T-cell (primary cell): ENCODE data around the gene TM4SF5. TPM values are rescaled to one million over a fixed set of nuclear protein-coding genes. Genes with fewer than 3 reads are reported as not detected.
A peak's percentile ranks its signal among the peaks of the same experiment; 100 is the strongest.
"Not testable (repeated sequence)": the region's sequence is repeated elsewhere in the genome, so short reads cannot be mapped to it uniquely, and the experiment has no call there.

Experiments used
- ATAC-seq, 4 experiments: fragments of 200-7000 bp in 3 of 4; fragments of 150-1000 bp in 1 of 4; cut with Tn5 transposase; replicated peaks in 1 of 4; 1 replicate in 3 of 4; 2 replicates in 1 of 4; pipeline ENCODE4 v1.10.0; 2021; ENCODE audit warnings: moderate library complexity in 3 of 4, mild to moderate bottlenecking in 2 of 4, moderate number of reproducible peaks in 1 of 4
- CTCF ChIA-PET, 2 donors: fragments of 300-600 bp; sonication (Branson Sonifier 250); formaldehyde crosslinking; loops; one replicate each; lab custom pipeline; 2022; ENCODE audit warnings: antibody characterized with exemption in 2 of 2; lab: Charles Lee
- POLR2A ChIA-PET, 2 donors: fragments of 300-600 bp; sonication (Branson Sonifier 250); formaldehyde crosslinking; loops; one replicate each; lab custom pipeline; 2022; ENCODE audit warnings: antibody characterized with exemption in 2 of 2; lab: Charles Lee
- DNase-seq, 35 experiments: peaks; one replicate each; pipeline versions ENCODE4 v3.0.0 to v3.0.0-alpha.2; 2013 to 2023
- H3K27ac ChIP-seq: one replicate; pipeline ENCODE4 v1.5.1; 2013; ENCODE audit warnings: low read length
- H3K27me3 ChIP-seq, 2 experiments: replicated peaks in 1 of 2; 1 replicate in 1 of 2; 2 replicates in 1 of 2; pipeline versions ENCODE4 v1.6.1 to v1.7.0; 2013; ENCODE audit warnings: low read length in 1 of 2, mixed read lengths in 1 of 2; ENCODE audit not compliant: control insufficient read depth in 2 of 2, insufficient read depth in 2 of 2; ENCODE audit errors: extremely low read depth in 1 of 2
- H3K36me3 ChIP-seq, 2 donors: 1 replicate in 1 of 2; 2 replicates in 1 of 2; pipeline versions ENCODE4 v1.6.1 to v1.7.0; 2013; ENCODE audit warnings: low read length in 1 of 2; ENCODE audit not compliant: control insufficient read depth in 2 of 2, insufficient read depth in 1 of 2; ENCODE audit errors: extremely low read depth in 1 of 2
- H3K4me1 ChIP-seq, 2 experiments: 1 replicate in 1 of 2; 2 replicates in 1 of 2; pipeline versions ENCODE4 v1.6.1 to v1.7.0; 2013; ENCODE audit warnings: low read length in 2 of 2, mixed read lengths in 1 of 2; ENCODE audit not compliant: insufficient read depth in 2 of 2, control insufficient read depth in 1 of 2; ENCODE audit errors: extremely low read depth in 1 of 2
- H3K4me3 ChIP-seq, 2 donors: 1 replicate in 1 of 2; 2 replicates in 1 of 2; pipeline versions ENCODE4 v1.5.1 to v1.7.0; 2013; ENCODE audit warnings: mild to moderate bottlenecking in 2 of 2, low read length in 1 of 2, moderate library complexity in 1 of 2; ENCODE audit not compliant: control insufficient read depth in 1 of 2; ENCODE audit errors: extremely low read depth in 1 of 2
- H3K9me3 ChIP-seq: 2 replicates; pipeline ENCODE4 v1.7.0; 2013
- H3K27ac Mint-ChIP-seq, 2 donors: one replicate each; pipeline ENCODE4 v1.8.0; 2020 to 2021; ENCODE audit warnings: mild to moderate bottlenecking in 2 of 2, mixed read lengths in 2 of 2
- H3K27me3 Mint-ChIP-seq, 2 donors: one replicate each; pipeline ENCODE4 v1.8.0; 2021 to 2022; ENCODE audit warnings: mixed read lengths in 2 of 2
- H3K36me3 Mint-ChIP-seq: one replicate; pipeline ENCODE4 v1.8.0; 2021; ENCODE audit warnings: mixed read lengths
- H3K4me1 Mint-ChIP-seq, 3 donors: one replicate each; pipeline ENCODE4 v1.8.0; 2020 to 2022; ENCODE audit warnings: mixed read lengths in 3 of 3, mild to moderate bottlenecking in 1 of 3
- H3K4me3 Mint-ChIP-seq, 3 donors: one replicate each; pipeline ENCODE4 v1.8.0; 2020 to 2022; ENCODE audit warnings: mild to moderate bottlenecking in 3 of 3, mixed read lengths in 3 of 3, moderate library complexity in 3 of 3
- H3K9me3 Mint-ChIP-seq, 3 donors: one replicate each; pipeline ENCODE4 v1.8.0; 2020 to 2022; ENCODE audit warnings: mixed read lengths in 3 of 3
- WGBS: methylation state at CpG from one replicate; pipeline ENCODE4 v1.1.5; 2013; ENCODE audit warnings: missing lambda C conversion rate; ENCODE audit not compliant: insufficient coverage; 5-methylcytosine and 5-hydroxymethylcytosine counted together
- total RNA-seq, 35 experiments: library from RNA in 6 of 35; stranded (reverse) in 6 of 35; fragments of 120-200 nt in 1 of 35; gene quantifications; one replicate each; pipeline versions ENCODE4 v1.2.1 to v1.2.4 and lab custom pipeline; 2013 to 2026

Gene TM4SF5
- total RNA-seq, 5 donors from 2014 or later (not counting 1 experiment from before 2014, with no cell fraction given): not detected

GRCh38 chr17:4818276-4818675, 46.6 kb downstream of the TM4SF5 start:
- ChIA-PET POLR2A (no interaction called here), CTCF (no interaction called here)
- peaks cover 0 to 9% of the 10 kb centered on the region in 2 donors for H3K36me3 ChIP-seq
- Mint-ChIP-seq H3K9me3 (no peaks in the 10 kb centered on the region), H3K4me1 (no peaks in the 10 kb centered on the region), H3K36me3 (peaks cover 19% of the 10 kb centered on the region), H3K27me3 (no peaks in the 10 kb centered on the region), H3K4me3 (no peak overlapping the region), H3K27ac (no peak overlapping the region)
- H3K27me3 ChIP-seq: peaks cover 0 to 4% of the 10 kb centered on the region in 2 experiments
- H3K27ac ChIP-seq: no peak overlapping the region
- no peaks in the 10 kb centered on the region for H3K4me1 ChIP-seq
- ATAC-seq: no peak
- H3K9me3 ChIP-seq: no peaks in the 10 kb centered on the region
- no peak for DNase-seq
- WGBS: 94% methylated on average over 8 of the region's 12 CpGs
- no peak overlapping the region for H3K4me3 ChIP-seq

- Histone ChIP-seq H3K9me3 (no peaks in the 10 kb centered on the region), H3K4me1 (no peaks in the 10 kb centered on the region), H3K27ac (no peak overlapping the region), H3K27me3 (peaks cover 0 to 3% of the 10 kb centered on the region in 2 experiments), H3K36me3 (no peaks in the 10 kb centered on the region), H3K4me3 (no peak overlapping the region)
- H3K4me1 Mint-ChIP-seq: no peaks in the 10 kb centered on the region
- no peaks in the 10 kb centered on the region for H3K27me3 Mint-ChIP-seq
- ATAC-seq: no peak
- DNase-seq: no peak
- no peak overlapping the region for H3K27ac Mint-ChIP-seq
- ChIA-PET CTCF (no interaction called here), POLR2A (no interaction called here)
- WGBS: no CpG with 5 or more reads among the region's 3 CpGs
- no peaks in the 10 kb centered on the region for H3K9me3 Mint-ChIP-seq
- H3K36me3 Mint-ChIP-seq: peaks cover 8% of the 10 kb centered on the region
- H3K4me3 Mint-ChIP-seq: no peak overlapping the region
Observed at GRCh38 chr17:4822835-4823234, 51.1 kb downstream of the TM4SF5 start.

GRCh38 chr17:4823373-4824089, 51.8 kb downstream of the TM4SF5 start:
- Histone ChIP-seq H3K27ac (no peak overlapping the region), H3K9me3 (no peaks in the 10 kb centered on the region), H3K27me3 (peaks cover 0 to 3% of the 10 kb centered on the region in 2 experiments), H3K4me3 (no peak overlapping the region), H3K4me1 (no peaks in the 10 kb centered on the region), H3K36me3 (no peaks in the 10 kb centered on the region)
- no peak overlapping the region for H3K27ac Mint-ChIP-seq
- DNase-seq (no peak), ATAC-seq (no peak)
- 73% methylated on average over 9 of the region's 12 CpGs for WGBS
- ChIA-PET CTCF (interaction anchor here in 1 of 2 donors (0.7 kb wide), 1 partner anchor 24 kb away, joined by 3 read pairs; no protein-coding TSS in a partner anchor), POLR2A (interaction anchor here in 1 of 2 donors (0.7 kb wide), 1 partner anchor 130 kb away, joined by 4 read pairs; no protein-coding TSS in a partner anchor)
- H3K4me3 Mint-ChIP-seq: no peak overlapping the region
- H3K36me3 Mint-ChIP-seq: peaks cover 8% of the 10 kb centered on the region
- no peaks in the 10 kb centered on the region for H3K27me3 Mint-ChIP-seq
- H3K4me1 Mint-ChIP-seq: no peaks in the 10 kb centered on the region
- H3K9me3 Mint-ChIP-seq: no peaks in the 10 kb centered on the region

- ATAC-seq (no peak), DNase-seq (no peak)
- peaks cover 0 to 3% of the 10 kb centered on the region in 2 experiments for H3K27me3 ChIP-seq
- 94% methylated on average over 3 of the region's 8 CpGs for WGBS
- Mint-ChIP-seq H3K4me1 (peaks cover 0 to under 1% (median 0%) of the 10 kb centered on the region in 3 donors), H3K27me3 (no peaks in the 10 kb centered on the region), H3K36me3 (no peaks in the 10 kb centered on the region), H3K4me3 (no peak overlapping the region), H3K27ac (no peak overlapping the region), H3K9me3 (no peaks in the 10 kb centered on the region)
- no peak overlapping the region for H3K27ac ChIP-seq
- no peaks in the 10 kb centered on the region for H3K9me3 ChIP-seq
- CTCF ChIA-PET: no interaction called here
- POLR2A ChIA-PET: no interaction called here
- no peaks in the 10 kb centered on the region for H3K36me3 ChIP-seq
- H3K4me3 ChIP-seq: no peak overlapping the region
- H3K4me1 ChIP-seq: peaks cover 0 to under 1% of the 10 kb centered on the region in 2 experiments
Observed at GRCh38 chr17:4827399-4827798, 55.7 kb downstream of the TM4SF5 start.

GRCh38 chr17:4832829-4833177, 61.1 kb downstream of the TM4SF5 start:
- POLR2A ChIA-PET: interaction anchor here in 1 of 2 donors (0.6 kb wide), 1 partner anchor 43 kb away, joined by 3 read pairs; no protein-coding TSS in a partner anchor
- Histone ChIP-seq H3K4me3 (peak overlapping the region; percentile 73 to 85), H3K27ac (peak overlapping the region; percentile 73), H3K4me1 (peaks cover 14 to 35% of the 10 kb centered on the region in 2 experiments)
- peak overlapping the region; percentile 92 to 93 for H3K27ac Mint-ChIP-seq
- 2% methylated on average over 10 of the region's 17 CpGs for WGBS
- H3K36me3 ChIP-seq, H3K36me3 Mint-ChIP-seq, DNase-seq, CTCF ChIA-PET, H3K27me3 ChIP-seq, H3K9me3 ChIP-seq, H3K9me3 Mint-ChIP-seq, H3K27me3 Mint-ChIP-seq: not testable (repeated sequence)
- H3K4me1 Mint-ChIP-seq: peaks cover 34 to 40% (median 34%) of the 10 kb centered on the region in 3 donors
- H3K4me3 Mint-ChIP-seq: peak overlapping the region; percentile 88 to 92 (median 92)
- ATAC-seq: peak in 2 of 4 experiments; percentile 0 to 26
